Esophagus squamous epithelium (tissue), 4 donors: ENCODE measurements around the gene AUTS2.

Source experiments
- POLR2A ChIP-seq, 4 donors: fragments of 450-650 bp; IDR thresholded peaks; one replicate each; pipeline ENCODE4 v1.6.1; 2017; ENCODE audit warnings: antibody characterized with exemption in 4 of 4, mild to moderate bottlenecking in 4 of 4, moderate library complexity in 3 of 4
- TF ChIP-seq, protein P1 (sequence below), 6 experiments: fragments of 450-650 bp in 4 of 6; fragments of 200-600 bp in 2 of 6; sonication (generic) in 2 of 6; IDR thresholded peaks; one replicate each; pipeline ENCODE4 v1.5.1; 2016 to 2019; ENCODE audit warnings: antibody characterized with exemption in 6 of 6, mild to moderate bottlenecking in 4 of 6, moderate library complexity in 4 of 6

DNA sequence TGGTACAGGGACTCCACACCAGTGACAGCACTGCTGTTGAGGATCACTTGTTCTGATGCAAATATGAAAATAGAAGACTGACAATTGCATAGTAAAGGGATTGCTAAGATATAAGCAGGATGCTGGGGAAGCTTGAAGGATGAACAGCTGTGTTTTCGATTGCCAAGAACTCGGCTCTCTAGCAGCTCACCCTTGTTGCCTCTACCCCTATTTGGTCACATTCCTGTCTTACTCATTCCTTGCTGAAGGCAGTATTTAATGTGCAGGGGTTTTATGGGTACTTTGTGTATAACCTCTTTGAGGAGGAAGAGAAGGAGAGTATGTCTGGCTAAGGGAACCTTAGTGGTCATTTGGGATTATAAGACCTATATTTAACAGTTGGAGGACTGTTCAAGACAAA is 218.8 kb downstream of the AUTS2 start:
- TF ChIP-seq, protein P1, sequence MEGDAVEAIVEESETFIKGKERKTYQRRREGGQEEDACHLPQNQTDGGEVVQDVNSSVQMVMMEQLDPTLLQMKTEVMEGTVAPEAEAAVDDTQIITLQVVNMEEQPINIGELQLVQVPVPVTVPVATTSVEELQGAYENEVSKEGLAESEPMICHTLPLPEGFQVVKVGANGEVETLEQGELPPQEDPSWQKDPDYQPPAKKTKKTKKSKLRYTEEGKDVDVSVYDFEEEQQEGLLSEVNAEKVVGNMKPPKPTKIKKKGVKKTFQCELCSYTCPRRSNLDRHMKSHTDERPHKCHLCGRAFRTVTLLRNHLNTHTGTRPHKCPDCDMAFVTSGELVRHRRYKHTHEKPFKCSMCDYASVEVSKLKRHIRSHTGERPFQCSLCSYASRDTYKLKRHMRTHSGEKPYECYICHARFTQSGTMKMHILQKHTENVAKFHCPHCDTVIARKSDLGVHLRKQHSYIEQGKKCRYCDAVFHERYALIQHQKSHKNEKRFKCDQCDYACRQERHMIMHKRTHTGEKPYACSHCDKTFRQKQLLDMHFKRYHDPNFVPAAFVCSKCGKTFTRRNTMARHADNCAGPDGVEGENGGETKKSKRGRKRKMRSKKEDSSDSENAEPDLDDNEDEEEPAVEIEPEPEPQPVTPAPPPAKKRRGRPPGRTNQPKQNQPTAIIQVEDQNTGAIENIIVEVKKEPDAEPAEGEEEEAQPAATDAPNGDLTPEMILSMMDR (IDR thresholded peaks at IDR 0.05), result no peak
- no peak for TF ChIP-seq POLR2A (IDR thresholded peaks at IDR 0.05)
